Activated naive CD8-positive, alpha-beta T cell (primary cell): ENCODE results near the gene IP6K3.

Experiments used
- H3K27ac Mint-ChIP-seq: one replicate; pipeline ENCODE4 v1.8.0; 2021; ENCODE audit warnings: mixed read lengths
- H3K27me3 Mint-ChIP-seq: one replicate; pipeline ENCODE4 v1.8.0; 2021; ENCODE audit warnings: mixed read lengths
- H3K36me3 Mint-ChIP-seq: one replicate; pipeline ENCODE4 v1.8.0; 2021; ENCODE audit warnings: mixed read lengths
- H3K4me1 Mint-ChIP-seq: one replicate; pipeline ENCODE4 v1.8.0; 2021; ENCODE audit warnings: low read depth, mixed read lengths
- H3K4me3 Mint-ChIP-seq: one replicate; pipeline ENCODE4 v1.8.0; 2021; ENCODE audit warnings: mild to moderate bottlenecking, mixed read lengths
- H3K9me3 Mint-ChIP-seq: one replicate; pipeline ENCODE4 v1.8.0; 2021; ENCODE audit warnings: low read depth, mixed read lengths

Gene IP6K3

DNA sequence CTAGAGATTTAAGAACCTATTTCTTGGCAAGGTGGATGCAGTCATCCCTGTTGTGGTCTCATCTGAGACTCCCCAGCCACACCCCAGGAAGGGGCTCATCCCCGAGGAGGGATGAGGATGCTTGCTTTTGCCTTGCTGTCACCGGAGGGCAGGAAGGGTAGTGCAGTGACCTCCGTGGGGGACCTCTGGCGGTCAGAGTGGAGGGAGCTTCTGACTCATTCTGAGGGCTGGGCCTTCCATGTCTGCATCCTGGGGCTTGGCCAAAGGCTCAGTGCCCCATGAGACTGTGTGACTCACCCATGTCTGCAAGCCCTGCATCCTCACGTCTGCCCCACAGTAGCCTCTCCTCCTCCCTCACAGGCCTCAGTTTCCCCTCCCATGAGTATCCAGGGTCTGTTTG is 73.9 kb downstream of the IP6K3 start:
- peaks cover 7% of the 10 kb centered on the region for H3K36me3 Mint-ChIP-seq
- no peak overlapping the region for H3K4me3 Mint-ChIP-seq
- peaks cover 5% of the 10 kb centered on the region for H3K4me1 Mint-ChIP-seq
- no peak overlapping the region for H3K27ac Mint-ChIP-seq
- no peaks in the 10 kb centered on the region for H3K9me3 Mint-ChIP-seq
- no peaks in the 10 kb centered on the region for H3K27me3 Mint-ChIP-seq

DNA sequence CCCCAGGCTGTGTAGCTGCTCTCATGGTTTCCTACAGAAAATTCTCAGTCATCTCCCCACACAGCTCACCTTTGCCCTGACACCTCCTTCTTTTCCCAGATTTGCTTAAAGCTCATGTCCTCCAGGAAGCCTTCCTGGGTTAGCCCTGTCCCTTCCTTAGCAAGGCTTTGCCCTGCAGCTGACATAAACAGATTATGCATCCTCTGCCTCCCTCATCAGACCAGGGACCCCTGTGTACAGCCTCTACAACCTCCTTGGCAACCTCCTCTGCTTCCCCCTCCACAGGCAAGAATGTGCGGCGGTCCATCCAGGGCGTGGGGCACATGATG is 75.0 kb downstream of the IP6K3 start:
- Mint-ChIP-seq H3K27ac (no peak overlapping the region), H3K36me3 (peaks cover 5% of the 10 kb centered on the region)

More for the DNA sequence above, 75.0 kb downstream of the IP6K3 start:
- Mint-ChIP-seq H3K27me3 (no peaks in the 10 kb centered on the region), H3K4me3 (no peak overlapping the region), H3K9me3 (no peaks in the 10 kb centered on the region), H3K4me1 (peaks cover 5% of the 10 kb centered on the region)
